Calu3 (cell line): ENCODE results near the gene OLAH. TPM values are rescaled to one million over a fixed set of nuclear protein-coding genes. Genes with fewer than 3 reads are reported as not detected.
"Not testable (repeated sequence)": the region's sequence is repeated elsewhere in the genome, so short reads cannot be mapped to it uniquely, and the experiment has no call there.

Experiments used
- BruUV-seq: library from RNA; stranded (reverse); fragments of 400-500 nt; replicated peaks from 2 replicates; lab custom pipeline; 2021; lab: Mats Ljungman, UMichigan
- CTCF ChIA-PET: fragments of 300-600 bp; sonication (Branson Sonifier 250); formaldehyde crosslinking; loops from one replicate; lab custom pipeline; 2022; ENCODE audit warnings: antibody characterized with exemption; lab: Charles Lee
- DNase-seq: peaks from one replicate; pipeline ENCODE4 v3.0.0; 2022
- H3K27ac Mint-ChIP-seq: one replicate; pipeline ENCODE4 v1.8.0; 2022; ENCODE audit warnings: mixed read lengths; ENCODE audit not compliant: unreplicated experiment
- H3K27me3 Mint-ChIP-seq: one replicate; pipeline ENCODE4 v1.8.0; 2022; ENCODE audit warnings: mixed read lengths; ENCODE audit not compliant: unreplicated experiment
- H3K36me3 Mint-ChIP-seq: one replicate; pipeline ENCODE4 v1.8.0; 2022; ENCODE audit warnings: mild to moderate bottlenecking, moderate library complexity, mixed read lengths; ENCODE audit not compliant: insufficient read depth, unreplicated experiment
- H3K4me1 Mint-ChIP-seq: one replicate; pipeline ENCODE4 v1.8.0; 2022; ENCODE audit warnings: mild to moderate bottlenecking, low read depth, mixed read lengths; ENCODE audit not compliant: unreplicated experiment
- H3K4me3 Mint-ChIP-seq: one replicate; pipeline ENCODE4 v1.8.0; 2022; ENCODE audit warnings: mild to moderate bottlenecking, low read depth, moderate library complexity, mixed read lengths; ENCODE audit not compliant: unreplicated experiment
- H3K9me3 Mint-ChIP-seq: one replicate; pipeline ENCODE4 v1.8.0; 2022; ENCODE audit warnings: low read depth, mixed read lengths; ENCODE audit not compliant: unreplicated experiment
- CTCF ChIP-seq: fragments of 200-600 bp; IDR thresholded peaks from one replicate; pipeline ENCODE4 v1.8.0; 2022; ENCODE audit warnings: antibody characterized with exemption; ENCODE audit not compliant: unreplicated experiment
- intact Hi-C: fragments of 100-400 bp; cut with micrococcal nuclease; formaldehyde crosslinking; loops from one replicate; pipeline ENCODE4 v1.10.0; 2022; ENCODE audit not compliant: unreplicated experiment
- total RNA-seq: library from RNA; stranded (reverse); gene quantifications from 2 replicates; pipeline ENCODE4 v1.2.3, GENCODE V29; 2022

The OLAH gene
- total RNA-seq, 1 experiment from 2014 or later = not detected

DNA sequence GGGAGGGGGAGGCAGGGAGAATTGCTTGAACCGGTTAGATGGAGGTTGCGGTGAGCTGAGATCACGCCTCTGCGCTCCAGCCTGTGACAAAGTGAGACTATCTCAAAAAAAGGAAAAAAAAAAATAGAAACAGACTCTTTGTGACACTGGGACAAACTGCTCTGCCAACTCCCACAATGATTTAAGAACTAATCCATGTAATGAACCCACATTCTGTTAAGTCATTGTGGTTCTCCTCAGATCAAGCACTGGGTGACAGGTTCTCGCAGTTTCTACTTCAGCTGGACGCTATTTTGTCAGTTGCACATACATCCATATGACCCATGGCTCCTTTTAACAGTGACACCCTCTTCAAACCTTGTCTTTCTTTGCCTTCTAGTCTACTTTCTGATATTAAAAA, 18.7 kb upstream of the OLAH start:
- H3K4me3 Mint-ChIP-seq, H3K4me1 Mint-ChIP-seq, H3K9me3 Mint-ChIP-seq, DNase-seq, H3K27me3 Mint-ChIP-seq, BruUV-seq, H3K27ac Mint-ChIP-seq, CTCF ChIA-PET, H3K36me3 Mint-ChIP-seq, intact Hi-C loops: not testable (repeated sequence)

GRCh38 chr10:15027741-15028140, 16.0 kb upstream of the OLAH start:
- Mint-ChIP-seq H3K4me1 (no peaks in the 10 kb centered on the region), H3K36me3 (no peaks in the 10 kb centered on the region), H3K4me3 (no peak overlapping the region), H3K27ac (no peak overlapping the region), H3K9me3 (no peaks in the 10 kb centered on the region), H3K27me3 (no peaks in the 10 kb centered on the region)
- CTCF ChIA-PET = no interaction called here
- BruUV-seq = no TSS peak
- no peak for DNase-seq
- intact Hi-C loops = no loop called here
- TF ChIP-seq CTCF = no peak

- Mint-ChIP-seq H3K36me3 (no peaks in the 10 kb centered on the region), H3K27me3 (peaks cover 12% of the 10 kb centered on the region), H3K9me3 (no peaks in the 10 kb centered on the region), H3K27ac (no peak overlapping the region), H3K4me1 (no peaks in the 10 kb centered on the region), H3K4me3 (no peak overlapping the region)
- BruUV-seq = no TSS peak
- DNase-seq = no peak
- CTCF ChIA-PET = no interaction called here
- TF ChIP-seq CTCF = no peak
- intact Hi-C loops = no loop called here
Measured at GRCh38 chr10:15035385-15036301, 8.1 kb upstream of the OLAH start.

- Mint-ChIP-seq H3K36me3 (no peaks in the 10 kb centered on the region), H3K27me3 (peaks cover 20% of the 10 kb centered on the region), H3K27ac (no peak overlapping the region), H3K4me1 (no peaks in the 10 kb centered on the region), H3K4me3 (no peak overlapping the region), H3K9me3 (no peaks in the 10 kb centered on the region)
- intact Hi-C loops = no loop called here
- TF ChIP-seq CTCF = no peak
- CTCF ChIA-PET = no interaction called here
- no TSS peak for BruUV-seq
- DNase-seq = peak; percentile 7
Measured at GRCh38 chr10:15037691-15038090, 6.1 kb upstream of the OLAH start.

DNA sequence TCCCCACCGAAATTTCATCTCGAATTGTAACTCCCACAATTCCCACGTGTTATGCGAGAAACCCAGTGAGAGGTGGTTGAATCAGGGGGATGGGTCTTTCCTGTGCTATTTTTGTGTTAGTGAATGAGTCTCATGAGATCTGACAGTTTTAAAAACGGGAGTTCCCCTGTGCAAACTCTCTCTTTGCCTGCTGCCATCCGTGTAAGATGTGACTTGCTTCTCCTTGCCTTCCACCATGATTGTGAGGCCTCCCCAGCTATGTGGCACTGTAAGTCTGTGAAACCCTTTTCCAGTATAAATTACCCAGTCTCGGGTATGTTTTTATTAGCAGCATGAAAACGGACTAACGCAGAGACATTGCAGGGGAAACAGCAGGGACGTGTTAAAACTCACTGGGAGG, 5.3 kb upstream of the OLAH start:
- TF ChIP-seq CTCF = no peak
- H3K4me3 Mint-ChIP-seq = no peak overlapping the region
- peaks cover 1% of the 10 kb centered on the region for H3K4me1 Mint-ChIP-seq
- no peak overlapping the region for H3K27ac Mint-ChIP-seq
- BruUV-seq = no TSS peak
- intact Hi-C loops = no loop called here
- peaks cover 20% of the 10 kb centered on the region for H3K27me3 Mint-ChIP-seq
- no peaks in the 10 kb centered on the region for H3K36me3 Mint-ChIP-seq
- DNase-seq = no peak
- CTCF ChIA-PET = no interaction called here
- H3K9me3 Mint-ChIP-seq = no peaks in the 10 kb centered on the region
